Measurements from ENCODE around the gene CARMIL3. TPM values are rescaled to one million over a fixed set of nuclear protein-coding genes. Genes with fewer than 3 reads are reported as not detected.

CARMIL3 gene
- total RNA-seq, 2 experiments from 2014 or later, result 0.21 to 0.32 TPM

DNA sequence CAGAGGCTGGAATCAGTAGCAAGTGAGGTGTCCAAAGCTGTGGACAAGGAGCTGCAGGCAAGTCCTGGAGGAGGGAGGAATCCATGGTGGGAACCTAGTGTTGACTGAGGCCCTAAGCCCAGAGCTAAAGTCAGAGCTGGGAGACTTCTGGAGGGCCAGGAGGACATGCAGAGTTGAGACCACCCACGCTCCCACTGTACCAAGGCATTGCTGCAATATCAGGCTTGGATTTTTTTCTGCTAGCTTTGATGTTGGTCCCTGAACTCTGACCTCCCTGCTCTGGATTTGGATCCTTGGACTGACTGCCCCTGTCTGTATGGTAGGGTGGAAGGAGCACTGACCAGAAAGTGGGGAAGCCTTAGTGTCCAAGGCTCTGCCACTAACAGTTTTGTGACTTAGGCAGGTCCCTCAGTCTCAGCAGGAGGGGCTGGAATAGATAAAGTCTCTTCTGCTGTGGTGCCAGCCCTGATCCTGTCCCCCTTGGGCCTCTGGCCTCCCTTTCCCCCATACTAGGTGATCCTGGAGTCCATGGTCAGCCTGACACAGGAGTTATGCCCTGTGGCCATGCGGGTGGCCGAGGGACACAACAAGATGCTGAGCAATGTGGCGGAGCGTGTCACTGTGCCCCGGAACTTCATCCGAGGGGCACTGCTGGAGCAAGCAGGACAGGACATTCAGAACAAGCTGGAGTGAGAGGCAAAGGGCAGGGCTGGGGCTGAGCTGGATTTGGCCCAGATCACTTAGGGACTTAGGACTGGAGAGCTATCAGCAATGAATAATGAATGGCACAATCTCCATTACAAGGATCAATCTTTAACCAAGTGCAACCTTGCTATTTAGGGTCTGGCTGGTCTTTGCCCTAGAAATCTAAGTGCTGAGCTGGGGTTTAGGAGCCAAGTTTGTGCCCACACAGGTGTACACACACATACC, 9.4 kb downstream of the CARMIL3 start:
- Histone ChIP-seq H3K79me2 (ENCODE audit: insufficient read depth, low read depth, low read length) (no peaks in the 10 kb centered on the region), H4K20me1 (ENCODE audit: insufficient read depth, low read length) (no peaks in the 10 kb centered on the region), H3K4me2 (ENCODE audit: low read length) (no peak overlapping the region), H3K9me3 (ENCODE audit: low read length) (no peaks in the 10 kb centered on the region), H3K27ac (ENCODE audit: low read depth, low read length, poor library complexity, severe bottlenecking) (no peak overlapping the region), H3K4me1 (ENCODE audit: insufficient read depth, low read length, poor library complexity, severe bottlenecking) (no peaks in the 10 kb centered on the region), H3K4me3 (ENCODE audit: low read depth, low read length, poor library complexity, severe bottlenecking) (no peak overlapping the region), H2AFZ (ENCODE audit: low read length) (no peak overlapping the region), H3K36me3 (ENCODE audit: insufficient read depth, low read length) (no peaks in the 10 kb centered on the region), H3K9me2 (ENCODE audit: insufficient read depth, low read length) (no peaks in the 10 kb centered on the region)
- no peak for TF ChIP-seq EZH2phosphoT487 (IDR thresholded peaks at IDR 0.05; ENCODE audit: borderline replicate concordance, low read depth, low read length)
- TF ChIP-seq, protein P1, sequence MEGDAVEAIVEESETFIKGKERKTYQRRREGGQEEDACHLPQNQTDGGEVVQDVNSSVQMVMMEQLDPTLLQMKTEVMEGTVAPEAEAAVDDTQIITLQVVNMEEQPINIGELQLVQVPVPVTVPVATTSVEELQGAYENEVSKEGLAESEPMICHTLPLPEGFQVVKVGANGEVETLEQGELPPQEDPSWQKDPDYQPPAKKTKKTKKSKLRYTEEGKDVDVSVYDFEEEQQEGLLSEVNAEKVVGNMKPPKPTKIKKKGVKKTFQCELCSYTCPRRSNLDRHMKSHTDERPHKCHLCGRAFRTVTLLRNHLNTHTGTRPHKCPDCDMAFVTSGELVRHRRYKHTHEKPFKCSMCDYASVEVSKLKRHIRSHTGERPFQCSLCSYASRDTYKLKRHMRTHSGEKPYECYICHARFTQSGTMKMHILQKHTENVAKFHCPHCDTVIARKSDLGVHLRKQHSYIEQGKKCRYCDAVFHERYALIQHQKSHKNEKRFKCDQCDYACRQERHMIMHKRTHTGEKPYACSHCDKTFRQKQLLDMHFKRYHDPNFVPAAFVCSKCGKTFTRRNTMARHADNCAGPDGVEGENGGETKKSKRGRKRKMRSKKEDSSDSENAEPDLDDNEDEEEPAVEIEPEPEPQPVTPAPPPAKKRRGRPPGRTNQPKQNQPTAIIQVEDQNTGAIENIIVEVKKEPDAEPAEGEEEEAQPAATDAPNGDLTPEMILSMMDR (conservative IDR thresholded peaks at IDR 0.05; ENCODE audit: low read length), result no peak
- POLR2A ChIA-PET, result interaction anchor here (0.5 to 0.9 kb wide), 2 partner anchors 20 to 36 kb away, joined by 3 to 4 read pairs; no protein-coding TSS in a partner anchor
- BruUV-seq (replicated peaks), result no TSS peak
- CTCF ChIA-PET (ENCODE audit: unreplicated experiment), result interaction anchor here (0.9 kb wide), 1 partner anchor 8 kb away, joined by 3 read pairs; no protein-coding TSS in a partner anchor
- intact Hi-C loops (cut with micrococcal nuclease; ENCODE audit: unreplicated experiment), result no loop called here
- no peak for DNase-seq (ENCODE audit: low spot score)

GRCh38 chr14:24062216-24062980, 10.6 kb downstream of the CARMIL3 start:
- H3K9me2 ChIP-seq (ENCODE audit: insufficient read depth, low read length), result no peaks in the 10 kb centered on the region
- no peaks in the 10 kb centered on the region for H4K20me1 ChIP-seq (ENCODE audit: insufficient read depth, low read length)
- ChIA-PET POLR2A (interaction anchor here (0.6 to 0.9 kb wide), 3 partner anchors 18 to 1097 kb away, joined by 3 to 7 read pairs (median 3); no protein-coding TSS in a partner anchor), CTCF (ENCODE audit: unreplicated experiment) (no interaction called here)
- no peak overlapping the region for H2AFZ ChIP-seq (ENCODE audit: low read length)
- DNase-seq (ENCODE audit: low spot score), result no peak
- no peak overlapping the region for H3K27ac ChIP-seq (ENCODE audit: low read depth, low read length, poor library complexity, severe bottlenecking)
- intact Hi-C loops (cut with micrococcal nuclease; ENCODE audit: unreplicated experiment), result no loop called here
- no TSS peak for BruUV-seq (replicated peaks)
- no peaks in the 10 kb centered on the region for H3K4me1 ChIP-seq (ENCODE audit: insufficient read depth, low read length, poor library complexity, severe bottlenecking)
- no peaks in the 10 kb centered on the region for H3K36me3 ChIP-seq (ENCODE audit: insufficient read depth, low read length)
- no peak overlapping the region for H3K4me3 ChIP-seq (ENCODE audit: low read depth, low read length, poor library complexity, severe bottlenecking)
- H3K9me3 ChIP-seq (ENCODE audit: low read length), result no peaks in the 10 kb centered on the region
- TF ChIP-seq EZH2phosphoT487 (IDR thresholded peaks at IDR 0.05; ENCODE audit: borderline replicate concordance, low read depth, low read length), result no peak
- TF ChIP-seq, protein P1 (conservative IDR thresholded peaks at IDR 0.05; ENCODE audit: low read length), result no peak
- no peak overlapping the region for H3K4me2 ChIP-seq (ENCODE audit: low read length)
- H3K79me2 ChIP-seq (ENCODE audit: insufficient read depth, low read depth, low read length), result no peaks in the 10 kb centered on the region

Data from OCI-LY7 (cell line).